GM23248 (cell line): Measurements from ENCODE around the gene EDIL3. TPM values are rescaled to one million over a fixed set of nuclear protein-coding genes. Genes with fewer than 3 reads are reported as not detected.
"Not testable (repeated sequence)": the region's sequence is repeated elsewhere in the genome, so short reads cannot be mapped to it uniquely, and the experiment has no call there.

ENCODE experiments used
- DNase-seq: peaks from one replicate; pipeline ENCODE4 v3.0.0-alpha.2; 2015
- H2AFZ ChIP-seq: fragments of 200-600 bp; sonication (generic); 2 replicates; pipeline ENCODE4 v1.6.1; 2016; ENCODE audit warnings: antibody characterized with exemption
- H3F3A ChIP-seq: fragments of 200-600 bp; sonication (generic); 2 replicates; pipeline ENCODE4 v1.6.1; 2016; ENCODE audit warnings: mild to moderate bottlenecking, antibody characterized with exemption, mixed run types; ENCODE audit not compliant: insufficient read depth
- H3K27ac ChIP-seq: fragments of 200-600 bp; sonication (generic); 2 replicates; pipeline ENCODE4 v1.5.1; 2016; ENCODE audit warnings: mild to moderate bottlenecking
- H3K27me3 ChIP-seq: fragments of 200-600 bp; sonication (generic); replicated peaks from 2 replicates; pipeline ENCODE4 v1.6.1; 2016; ENCODE audit warnings: mild to moderate bottlenecking; ENCODE audit not compliant: insufficient read depth
- H3K36me3 ChIP-seq: fragments of 200-600 bp; sonication (generic); 2 replicates; pipeline ENCODE4 v1.6.1; 2016; ENCODE audit warnings: low read depth, mild to moderate bottlenecking
- H3K4me1 ChIP-seq: fragments of 200-600 bp; sonication (generic); 2 replicates; pipeline ENCODE4 v1.6.1; 2016; ENCODE audit warnings: mild to moderate bottlenecking; ENCODE audit not compliant: insufficient read depth
- H3K4me2 ChIP-seq: fragments of 200-600 bp; sonication (generic); one replicate; pipeline ENCODE4 v1.6.1; 2016; ENCODE audit warnings: mild to moderate bottlenecking; ENCODE audit not compliant: unreplicated experiment
- H3K4me3 ChIP-seq: fragments of 200-600 bp; sonication (generic); 2 replicates; pipeline ENCODE4 v1.5.1; 2016; ENCODE audit warnings: mild to moderate bottlenecking
- H3K79me2 ChIP-seq: fragments of 200-600 bp; sonication (generic); 2 replicates; pipeline ENCODE4 v1.6.1; 2016; ENCODE audit warnings: mild to moderate bottlenecking; ENCODE audit not compliant: insufficient read depth
- H3K9ac ChIP-seq: fragments of 200-600 bp; sonication (generic); 2 replicates; pipeline ENCODE4 v1.6.1; 2016; ENCODE audit warnings: mild to moderate bottlenecking
- H3K9me2 ChIP-seq: fragments of 200-600 bp; sonication (generic); 2 replicates; pipeline ENCODE4 v1.6.1; 2016; ENCODE audit warnings: mixed run types, mild to moderate bottlenecking, moderate library complexity; ENCODE audit not compliant: insufficient read depth
- H3K9me3 ChIP-seq: fragments of 200-600 bp; sonication (generic); one replicate; pipeline ENCODE4 v1.6.1; 2017; ENCODE audit warnings: low read depth
- H4K20me1 ChIP-seq: fragments of 200-600 bp; sonication (generic); 2 replicates; pipeline ENCODE4 v1.6.0; 2016; ENCODE audit not compliant: insufficient read depth
- EZH2 ChIP-seq: fragments of 200-600 bp; sonication (generic); IDR thresholded peaks from 2 replicates; pipeline ENCODE4 v1.6.1; 2018; ENCODE audit warnings: antibody characterized with exemption, mild to moderate bottlenecking; ENCODE audit not compliant: insufficient read depth, poor library complexity, severe bottlenecking
- EZH2phosphoT487 ChIP-seq: fragments of 200-600 bp; sonication (generic); IDR thresholded peaks from 2 replicates; pipeline ENCODE4 v1.6.1; 2018; ENCODE audit warnings: antibody characterized with exemption, moderate library complexity, mild to moderate bottlenecking, low read depth; ENCODE audit not compliant: insufficient read depth
- WGBS, 2 experiments: methylation state at CpG; one replicate each; pipeline ENCODE4 v1.1.6; 2015 to 2017; ENCODE audit warnings: low lambda C conversion rate in 2 of 2, low coverage in 1 of 2; ENCODE audit errors: missing lambda C conversion rate in 2 of 2; 5-methylcytosine and 5-hydroxymethylcytosine counted together
- in situ Hi-C: fragments of 300-500 bp; cut with MboI; formaldehyde crosslinking; loops from 2 replicates; pipeline ENCODE4 v1.15.0; 2020
- polyA plus RNA-seq: library from polyadenylated mRNA; unstranded; fragments of >200 nt; fragmentation: Nextera tagmentation; extraction: Ambion mirVana; gene quantifications from 2 replicates; pipeline ENCODE4 v1.2.1, GENCODE V29; 2016
- total RNA-seq: library from RNA; depleted of rRNA; stranded (reverse); fragments of >200 nt; shearing (Covaris generic); gene quantifications from 2 replicates; pipeline ENCODE4 v1.2.3, GENCODE V29; 2014

EDIL3 gene
- total and polyA plus RNA-seq, 2 experiments from 2014 or later, result 17.7 to 24.1 TPM

DNA sequence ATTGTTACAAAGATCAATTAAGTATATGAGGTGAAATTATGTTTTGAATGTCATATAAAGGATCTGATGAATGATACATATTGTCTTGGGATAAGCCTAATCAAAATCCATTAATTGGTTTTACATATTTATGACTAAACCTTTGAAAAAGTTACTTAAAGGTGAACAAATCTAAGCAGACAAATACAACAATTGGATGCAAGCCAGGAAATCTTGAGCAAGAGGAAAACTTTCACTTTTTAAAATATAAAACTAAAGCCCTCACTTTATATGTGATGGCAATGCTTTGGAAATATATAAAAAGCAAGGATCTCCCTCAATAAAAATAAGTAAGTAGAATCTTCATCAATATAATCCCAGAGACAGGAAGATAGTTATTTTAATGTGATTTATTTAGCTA is 80.1 kb downstream of the EDIL3 start:
- H3K27me3 ChIP-seq, result no peaks in the 10 kb centered on the region
- no peak for DNase-seq

DNA sequence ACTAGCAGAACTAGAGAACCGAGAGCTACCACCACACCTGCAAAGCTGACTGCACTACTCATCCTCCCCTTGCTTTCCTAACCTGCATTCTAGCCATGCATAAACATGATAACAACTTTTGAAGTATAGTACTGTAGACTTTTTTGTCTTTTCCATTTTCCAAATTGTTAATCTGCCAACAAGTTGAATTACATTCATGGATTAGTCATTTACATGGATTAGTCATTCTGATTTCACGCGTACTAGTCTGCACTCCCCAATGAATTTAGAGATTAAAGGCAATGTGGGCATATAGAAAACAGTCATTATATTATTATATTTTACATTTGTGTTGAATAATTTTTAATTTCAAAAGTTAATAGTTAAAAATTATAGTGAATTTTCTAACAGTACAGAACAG is 81.4 kb downstream of the EDIL3 start:
- Histone ChIP-seq H3K27me3 (no peaks in the 10 kb centered on the region), H3K79me2 (no peaks in the 10 kb centered on the region), H4K20me1 (no peaks in the 10 kb centered on the region), H3K4me2 (no peak overlapping the region), H3F3A (no peaks in the 10 kb centered on the region), H3K4me3 (no peak overlapping the region), H3K4me1 (peaks cover 7% of the 10 kb centered on the region; the same call in 1 of the 2 replicates), H3K9ac (no peak overlapping the region), H3K36me3 (no peaks in the 10 kb centered on the region), H3K9me2 (no peaks in the 10 kb centered on the region), H3K27ac (no peak overlapping the region), H3K9me3 (no peaks in the 10 kb centered on the region), H2AFZ (no peak overlapping the region)
- 33 to 48% methylated on average over 3 of the region's 3 CpGs for WGBS, 2 experiments
- DNase-seq, result peak; percentile 41
- in situ Hi-C loops, result no loop called here
- TF ChIP-seq EZH2, result no peak
- TF ChIP-seq EZH2phosphoT487, result no peak

More for the DNA sequence above, 80.1 kb downstream of the EDIL3 start:
- in situ Hi-C loops, result no loop called here
- Histone ChIP-seq H4K20me1 (no peaks in the 10 kb centered on the region), H3K9ac (no peak overlapping the region), H2AFZ (no peak overlapping the region), H3K79me2 (no peaks in the 10 kb centered on the region), H3K9me2 (no peaks in the 10 kb centered on the region), H3K4me2 (no peak overlapping the region), H3K4me1 (peaks cover 7% of the 10 kb centered on the region; the same call in 1 of the 2 replicates), H3K36me3 (no peaks in the 10 kb centered on the region), H3K27ac (no peak overlapping the region), H3K9me3 (no peaks in the 10 kb centered on the region), H3K4me3 (no peak overlapping the region), H3F3A (no peaks in the 10 kb centered on the region)
- TF ChIP-seq EZH2phosphoT487 (no peak), EZH2 (no peak)

DNA sequence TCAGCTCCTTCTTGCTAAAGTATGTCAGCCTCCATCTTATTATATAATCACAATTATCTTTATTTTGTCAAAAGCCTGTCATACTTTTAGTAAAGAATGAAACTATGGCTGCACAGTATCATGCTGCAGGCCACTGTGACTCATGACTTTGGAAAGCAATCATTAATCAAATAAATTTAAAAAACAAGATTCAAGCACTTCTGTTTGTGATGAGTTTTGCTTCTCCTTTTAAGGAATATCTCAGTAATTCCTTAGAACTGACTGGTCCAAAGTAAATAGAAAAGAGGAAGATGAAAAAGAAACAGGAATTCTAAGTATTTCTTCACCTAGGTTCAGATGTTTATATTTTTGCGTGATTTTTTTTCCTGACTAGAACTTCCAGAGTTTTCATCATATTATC is 83.1 kb downstream of the EDIL3 start:
- peak; percentile 4 for DNase-seq
- H3K27me3 ChIP-seq, result no peaks in the 10 kb centered on the region
- in situ Hi-C loops, result no loop called here
- no peak overlapping the region for H3K27ac ChIP-seq
- H3K4me1 ChIP-seq, result peaks cover 7% of the 10 kb centered on the region; the same call in 1 of the 2 replicates
- H3K4me2 ChIP-seq, result no peak overlapping the region
- H3K4me3 ChIP-seq, result no peak overlapping the region
- H4K20me1 ChIP-seq, result no peaks in the 10 kb centered on the region
- H3F3A ChIP-seq, result no peaks in the 10 kb centered on the region
- no peaks in the 10 kb centered on the region for H3K79me2 ChIP-seq
- TF ChIP-seq EZH2 (no peak), EZH2phosphoT487 (no peak)
- 52 to 73% methylated on average over 1 of the region's 1 CpG for WGBS, 2 experiments
- no peak overlapping the region for H3K9ac ChIP-seq
- H3K9me3 ChIP-seq, result no peaks in the 10 kb centered on the region
- H3K36me3 ChIP-seq, result no peaks in the 10 kb centered on the region
- H3K9me2 ChIP-seq, result no peaks in the 10 kb centered on the region
- no peak overlapping the region for H2AFZ ChIP-seq

DNA sequence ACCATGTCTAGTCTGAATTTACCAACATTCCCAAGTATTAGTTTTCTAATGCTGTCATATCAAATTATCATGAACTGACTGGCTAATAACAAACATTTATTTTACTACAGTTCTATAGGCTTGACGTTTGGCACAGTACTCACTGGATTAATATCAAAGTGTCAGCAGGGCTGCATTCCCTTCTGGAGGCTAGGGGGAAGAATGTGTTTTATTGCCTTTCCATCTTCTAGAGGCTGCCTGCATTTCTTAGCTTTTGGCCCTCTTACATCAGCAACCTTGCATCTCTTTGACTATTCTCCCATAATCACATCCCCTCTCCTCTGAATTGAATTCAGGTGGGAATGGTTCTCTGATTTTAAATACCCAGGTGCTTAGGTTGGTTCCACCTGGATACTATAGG is 84.7 kb downstream of the EDIL3 start:
- DNase-seq, result no peak

DNA sequence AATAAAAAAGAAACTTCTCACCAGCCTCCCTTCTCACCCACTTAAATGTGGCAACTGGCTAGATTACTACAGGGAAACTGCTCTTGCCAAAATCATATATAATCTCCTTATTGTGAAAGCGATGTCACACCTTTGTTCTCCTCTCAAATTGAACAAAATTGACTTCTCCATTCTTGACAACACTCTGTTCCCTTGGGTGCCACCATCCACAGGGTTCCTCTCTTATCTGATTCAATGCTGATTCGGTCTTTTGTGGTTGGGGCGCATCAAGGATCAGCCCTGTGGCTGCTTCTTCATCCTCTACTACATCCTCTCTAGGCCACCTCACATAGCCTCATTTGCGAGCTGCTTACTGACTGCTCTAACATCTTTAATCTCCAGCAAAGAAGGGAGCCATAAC is 86.1 kb downstream of the EDIL3 start:
- Histone ChIP-seq H3K9me2 (0 out of 2 replicates have a peak, but pooled peaks cover 5% of the 10 kb centered on the region), H2AFZ (no peak overlapping the region), H3K9me3 (no peaks in the 10 kb centered on the region), H4K20me1 (no peaks in the 10 kb centered on the region), H3K36me3 (no peaks in the 10 kb centered on the region), H3K27ac (no peak overlapping the region), H3K27me3 (no peaks in the 10 kb centered on the region), H3K79me2 (no peaks in the 10 kb centered on the region), H3K9ac (no peak overlapping the region), H3K4me1 (peaks cover 7% of the 10 kb centered on the region; the same call in 1 of the 2 replicates), H3K4me2 (no peak overlapping the region), H3F3A (no peaks in the 10 kb centered on the region), H3K4me3 (no peak overlapping the region)
- TF ChIP-seq EZH2phosphoT487 (no peak), EZH2 (no peak)
- 39 to 47% methylated on average over 4 of the region's 4 CpGs for WGBS, 2 experiments
- DNase-seq, result no peak
- in situ Hi-C loops, result no loop called here

More for the DNA sequence above, 84.7 kb downstream of the EDIL3 start:
- in situ Hi-C loops, result no loop called here
- no peak overlapping the region for H3K4me2 ChIP-seq
- TF ChIP-seq EZH2phosphoT487 (no peak), EZH2 (no peak)
- no peaks in the 10 kb centered on the region for H3K27me3 ChIP-seq
- H3K27ac ChIP-seq, result no peak overlapping the region
- H3K36me3 ChIP-seq, result no peaks in the 10 kb centered on the region
- H3K4me3 ChIP-seq, result no peak overlapping the region
- no peaks in the 10 kb centered on the region for H3F3A ChIP-seq
- H3K4me1 ChIP-seq, result peaks cover 7% of the 10 kb centered on the region; the same call in 1 of the 2 replicates
- H3K9me2 ChIP-seq, result 0 out of 2 replicates have a peak, but pooled peaks cover 5% of the 10 kb centered on the region
- H3K9ac ChIP-seq, result no peak overlapping the region
- H3K9me3 ChIP-seq, result no peaks in the 10 kb centered on the region
- no peak overlapping the region for H2AFZ ChIP-seq
- H3K79me2 ChIP-seq, result no peaks in the 10 kb centered on the region
- WGBS, 2 experiments, result 0 to 3% methylated on average over 1 of the region's 1 CpG
- no peaks in the 10 kb centered on the region for H4K20me1 ChIP-seq

DNA sequence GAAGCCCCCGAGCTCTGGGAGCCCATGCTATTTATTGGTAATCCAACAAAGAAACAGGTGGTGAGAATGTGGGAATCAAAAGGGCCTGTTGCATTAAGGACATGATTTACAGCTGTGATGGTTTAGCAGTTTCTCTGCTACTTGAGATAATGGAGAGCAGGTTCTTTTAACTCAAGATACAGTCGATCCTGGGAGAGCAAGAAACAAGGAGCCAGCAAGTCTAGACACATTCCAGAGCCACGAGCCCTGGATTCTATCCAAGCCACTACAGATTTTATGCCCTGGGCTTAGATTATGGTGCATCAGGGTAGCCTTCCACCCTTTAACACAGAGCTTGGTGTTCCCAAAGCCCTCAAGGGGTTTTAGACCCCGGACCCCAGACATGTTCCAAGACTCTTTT is 87.0 kb downstream of the EDIL3 start:
- H3K4me3 ChIP-seq, H3K9me3 ChIP-seq, H4K20me1 ChIP-seq, H3K27me3 ChIP-seq, H3F3A ChIP-seq, H3K9me2 ChIP-seq, H3K36me3 ChIP-seq, H3K4me1 ChIP-seq, DNase-seq, H3K9ac ChIP-seq, H2AFZ ChIP-seq, H3K27ac ChIP-seq, H3K79me2 ChIP-seq, H3K4me2 ChIP-seq, in situ Hi-C loops: not testable (repeated sequence)
- WGBS, 2 experiments, result 17 to 18% methylated on average over 4 of the region's 4 CpGs
